Astrocyte of the spinal cord (primary cell): ENCODE results near the gene BAIAP2.

Experiments used
- DNase-seq: peaks from one replicate; pipeline ENCODE4 v3.0.0; 2011; ENCODE audit warnings: low read depth, low spot score
- H3K4me3 ChIP-seq: 2 replicates; pipeline ENCODE4 v1.5.1; 2011; ENCODE audit warnings: low read depth, mild to moderate bottlenecking, low read length, moderate library complexity
- CTCF ChIP-seq: IDR thresholded peaks from 2 replicates; pipeline ENCODE4 v1.5.1; 2012; ENCODE audit warnings: low read depth, mild to moderate bottlenecking, low read length, inconsistent platforms
- in situ Hi-C: cut with HindIII; loops from 2 replicates; pipeline ENCODE4 v1.10.0; 2017; ENCODE audit warnings: low sequenced_read_pairs

Gene BAIAP2

GRCh38 chr17:81000334-81000630 lies 34.7 kb upstream of the BAIAP2 start:
- H3K4me3 ChIP-seq: no peak overlapping the region
- no peak for TF ChIP-seq CTCF
- no peak for DNase-seq
- in situ Hi-C loops: no loop called here

- TF ChIP-seq CTCF: no peak
- no peak for DNase-seq
- no peak overlapping the region for H3K4me3 ChIP-seq
- in situ Hi-C loops: no loop called here
These were observed 34.2 kb upstream of the BAIAP2 start for GRCh38 chr17:81000631-81001357.

GRCh38 chr17:81002013-81002384 lies 33.0 kb upstream of the BAIAP2 start:
- TF ChIP-seq CTCF: no peak
- no peak overlapping the region for H3K4me3 ChIP-seq
- no peak for DNase-seq
- in situ Hi-C loops: no loop called here

GRCh38 chr17:81002409-81003361 lies 32.3 kb upstream of the BAIAP2 start:
- peak; percentile 56 for DNase-seq
- H3K4me3 ChIP-seq: no peak overlapping the region
- in situ Hi-C loops: no loop called here
- TF ChIP-seq CTCF: no peak

- H3K4me3 ChIP-seq: peak overlapping the region; percentile 22
- TF ChIP-seq CTCF: no peak
- no peak for DNase-seq
- in situ Hi-C loops: no loop called here
These were observed 31.1 kb upstream of the BAIAP2 start for GRCh38 chr17:81003711-81004475.

GRCh38 chr17:81006891-81007290 lies 28.1 kb upstream of the BAIAP2 start:
- no peak for TF ChIP-seq CTCF
- no peak for DNase-seq
- in situ Hi-C loops: no loop called here
- no peak overlapping the region for H3K4me3 ChIP-seq
